HG03064 (cell line): ENCODE data around the gene NUMBL.
"Not testable (repeated sequence)": the region's sequence is repeated elsewhere in the genome, so short reads cannot be mapped to it uniquely, and the experiment has no call there.

Source experiments
- ATAC-seq: cut with Tn5 transposase; IDR thresholded peaks from one replicate; pipeline ENCODE4 v1.9.1; 2021; ENCODE audit warnings: low read depth; ENCODE audit not compliant: unreplicated experiment

Gene NUMBL

DNA sequence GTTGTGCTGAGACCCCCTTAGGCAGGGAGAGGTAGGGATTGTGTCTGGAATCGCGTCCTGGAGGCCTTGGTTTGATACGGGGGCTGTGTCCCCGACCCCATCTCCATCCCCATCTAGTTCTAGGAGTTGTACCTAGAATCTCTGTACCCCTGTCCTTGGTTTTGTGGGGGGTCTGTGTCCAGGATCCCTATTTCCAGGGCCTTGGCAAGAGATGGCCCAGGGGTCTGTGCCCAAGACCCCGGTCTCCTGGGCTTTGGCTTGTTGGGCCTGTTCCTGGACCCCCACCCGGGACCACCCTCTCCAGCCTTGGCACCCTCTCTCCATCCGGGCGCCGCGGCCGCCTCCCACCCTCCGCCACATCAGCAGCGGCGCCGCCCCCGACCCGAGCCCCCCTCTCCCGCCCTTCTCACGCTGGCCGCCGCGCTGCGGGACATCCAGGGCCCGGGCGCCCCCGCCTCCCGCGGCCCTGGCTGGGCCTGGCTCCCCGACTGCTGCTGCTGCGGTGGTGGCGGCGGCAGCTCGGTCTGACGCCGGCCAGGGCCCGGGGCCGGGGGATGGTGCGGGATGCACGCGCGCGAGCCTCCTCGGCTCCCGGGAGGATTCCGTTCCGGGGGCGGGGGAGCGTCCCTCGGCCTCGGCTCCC lies at the start of gene NUMBL:
Gene NUMBL, minus strand, starts transcription at position 602 of the 643 bp plus-strand sequence. Its CDS starts 168 bp downstream, at position 434.
- ATAC-seq = no peak

DNA sequence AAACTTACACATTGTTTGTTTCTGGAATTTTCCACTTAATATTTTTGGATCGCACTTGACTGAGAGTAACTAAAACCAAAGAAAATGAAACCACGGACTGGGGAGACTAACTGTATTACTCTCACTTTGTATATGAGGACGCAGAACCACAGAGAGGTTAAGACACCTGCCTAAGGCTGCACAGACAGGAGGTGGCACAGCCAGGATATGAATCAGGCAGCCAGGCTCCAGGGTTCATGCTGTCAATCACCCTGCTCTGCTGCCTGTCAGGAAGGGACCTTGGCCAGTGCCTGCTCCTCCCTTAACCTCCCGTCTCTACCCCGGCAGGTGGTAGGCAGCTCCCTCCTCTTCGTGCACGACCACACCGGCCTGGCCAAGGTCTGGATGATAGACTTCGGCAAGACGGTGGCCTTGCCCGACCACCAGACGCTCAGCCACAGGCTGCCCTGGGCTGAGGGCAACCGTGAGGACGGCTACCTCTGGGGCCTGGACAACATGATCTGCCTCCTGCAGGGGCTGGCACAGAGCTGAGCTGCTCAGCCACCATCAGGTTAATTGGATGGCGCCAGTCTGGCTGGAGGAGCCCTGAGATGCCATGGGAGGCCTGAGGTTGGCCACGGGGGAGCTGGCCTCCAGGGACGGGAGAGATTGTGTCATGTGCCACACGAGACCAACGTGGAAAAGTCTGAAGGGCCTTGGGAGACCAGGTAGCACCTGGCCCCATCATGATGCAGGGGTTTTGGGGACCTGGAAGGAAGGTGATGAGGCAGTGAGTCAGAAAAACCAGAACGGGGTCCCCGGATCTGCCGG lies 48.8 kb upstream of the NUMBL start:
- ATAC-seq = no peak

DNA sequence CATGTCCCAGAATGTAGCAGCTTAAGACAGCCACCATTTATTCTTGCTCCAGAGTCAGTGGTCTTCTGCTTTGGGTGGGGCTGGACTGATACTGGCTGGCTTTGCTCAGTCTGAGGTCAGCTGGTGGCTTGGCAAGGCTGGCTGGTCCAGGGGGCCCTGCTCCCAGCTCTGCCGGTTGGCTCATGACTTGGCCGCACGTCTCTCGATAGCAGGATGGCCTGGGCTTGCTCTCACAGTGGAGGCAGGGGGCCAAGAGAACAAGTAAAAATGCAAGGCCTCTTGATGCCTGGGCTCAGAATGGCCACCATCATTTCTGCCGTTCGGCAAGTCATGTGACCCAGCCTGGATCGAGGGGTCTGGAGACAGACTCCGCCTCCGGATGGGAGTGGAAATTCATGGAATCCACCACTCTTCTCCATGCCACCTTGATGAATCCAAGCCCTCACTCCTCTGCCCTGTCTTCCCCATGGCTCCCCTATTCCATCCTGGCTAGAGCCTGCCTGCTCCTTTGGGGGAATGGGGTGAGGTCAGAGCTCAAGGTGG lies 46.7 kb upstream of the NUMBL start:
- no peak for ATAC-seq

DNA sequence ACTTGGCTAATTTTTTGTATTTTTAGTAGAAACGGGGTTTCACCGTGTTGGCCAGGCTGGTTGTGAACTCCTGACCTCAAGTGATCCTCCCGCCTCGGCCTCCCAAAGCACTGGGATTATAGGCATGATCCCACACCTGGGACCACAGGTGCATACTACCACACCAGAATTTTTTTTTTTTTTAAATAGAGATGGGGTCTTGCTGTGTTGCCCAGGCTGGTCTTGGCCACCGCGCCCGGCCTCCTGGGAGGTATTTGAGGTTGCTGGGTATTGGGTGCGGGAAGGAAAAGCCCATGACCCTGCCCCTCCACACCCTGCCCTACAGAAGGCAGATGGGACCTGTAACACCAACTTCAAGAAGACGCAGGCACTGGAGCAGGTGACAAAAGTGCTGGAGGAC lies 46.2 kb upstream of the NUMBL start:
- ATAC-seq = no peak

DNA sequence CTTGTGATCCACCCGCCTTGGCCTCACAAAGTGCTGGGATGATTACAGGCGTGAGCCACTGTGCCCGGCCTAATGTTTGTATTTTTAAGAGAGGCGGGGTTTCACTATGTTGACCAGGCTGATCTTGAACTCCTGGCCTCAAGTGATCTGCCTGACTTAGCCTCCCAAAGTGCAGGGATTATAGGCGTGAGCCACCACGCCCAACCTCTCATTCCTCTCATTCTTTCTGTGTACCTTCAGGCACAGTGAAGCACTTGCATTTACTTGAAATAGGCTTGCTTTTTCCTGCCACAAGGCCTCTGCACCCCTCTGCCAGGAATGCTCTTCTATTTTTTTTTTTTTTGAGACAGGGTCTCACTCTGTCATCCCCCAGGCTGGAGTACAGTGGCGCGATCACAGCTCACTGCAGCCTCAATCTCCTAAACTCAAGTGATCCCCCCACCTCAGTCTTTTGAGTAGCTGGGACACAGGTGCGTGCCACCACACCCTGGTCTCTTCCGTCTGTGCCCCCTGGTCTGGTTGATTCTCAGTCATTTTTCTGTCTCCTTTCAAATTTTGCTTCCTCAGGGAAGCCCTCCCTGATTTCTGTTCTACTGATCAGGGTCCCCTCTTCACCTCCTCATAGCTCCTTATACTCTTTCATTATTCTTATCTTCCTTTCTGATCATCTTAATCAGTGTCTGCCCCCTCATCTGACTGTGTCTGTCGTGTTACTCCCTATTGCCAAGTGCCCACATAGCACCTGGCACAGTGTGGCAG lies 44.7 kb upstream of the NUMBL start:
- no peak for ATAC-seq

DNA sequence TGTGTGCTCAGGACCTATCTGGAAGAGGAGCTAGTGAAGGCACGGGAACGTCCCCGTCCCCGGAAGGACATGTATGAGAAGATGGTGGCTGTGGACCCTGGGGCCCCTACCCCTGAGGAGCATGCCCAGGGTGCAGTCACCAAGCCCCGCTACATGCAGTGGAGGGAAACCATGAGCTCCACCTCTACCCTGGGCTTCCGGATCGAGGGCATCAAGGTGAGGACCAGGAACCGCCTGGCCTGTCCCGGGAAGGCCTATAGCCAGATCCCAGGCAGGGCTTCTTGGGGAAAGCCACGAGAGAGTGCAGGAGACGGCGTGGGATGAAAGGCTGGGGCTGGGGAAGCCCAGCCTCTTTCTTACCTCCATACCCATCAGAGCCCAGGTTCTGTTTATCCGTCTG lies 42.7 kb upstream of the NUMBL start:
- ATAC-seq = no peak

DNA sequence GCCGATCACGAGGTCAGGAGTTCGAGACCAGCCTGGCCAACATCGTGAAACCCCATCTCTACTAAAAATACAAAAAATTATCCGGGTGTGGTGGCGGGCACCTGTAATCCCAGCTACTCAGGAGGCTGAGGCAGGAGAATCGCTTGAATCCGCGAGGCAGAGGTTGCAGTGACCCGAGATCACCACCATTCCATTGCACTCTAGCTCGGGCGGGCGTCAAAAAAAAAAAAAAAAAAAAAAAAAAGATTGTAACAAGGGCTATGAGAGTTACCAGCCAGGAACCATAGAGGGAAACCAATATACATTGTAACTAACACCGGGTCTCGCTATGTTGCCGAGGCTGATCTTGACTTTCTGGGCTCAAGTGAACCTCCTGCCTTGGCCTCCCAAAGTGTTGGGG lies 41.9 kb upstream of the NUMBL start:
- not testable (repeated sequence) for ATAC-seq

DNA sequence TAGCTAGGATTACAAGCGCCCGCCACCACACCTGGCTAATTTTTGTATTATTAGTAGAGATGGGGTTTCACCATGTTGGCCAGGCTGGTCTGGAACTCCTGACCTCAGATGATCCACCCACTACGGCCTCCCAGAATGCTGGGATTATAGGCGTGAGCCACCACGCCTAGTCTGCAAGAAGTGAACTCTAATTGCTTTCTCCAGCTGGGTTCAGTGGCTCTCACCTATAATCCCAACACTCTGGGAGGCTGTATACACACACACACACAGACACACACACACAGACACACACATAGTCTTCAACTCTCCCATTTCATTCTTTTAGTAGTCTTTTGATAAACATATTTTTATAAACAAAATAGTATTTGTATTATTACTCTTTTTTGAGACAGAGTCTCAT lies 39.6 kb upstream of the NUMBL start:
- not testable (repeated sequence) for ATAC-seq

DNA sequence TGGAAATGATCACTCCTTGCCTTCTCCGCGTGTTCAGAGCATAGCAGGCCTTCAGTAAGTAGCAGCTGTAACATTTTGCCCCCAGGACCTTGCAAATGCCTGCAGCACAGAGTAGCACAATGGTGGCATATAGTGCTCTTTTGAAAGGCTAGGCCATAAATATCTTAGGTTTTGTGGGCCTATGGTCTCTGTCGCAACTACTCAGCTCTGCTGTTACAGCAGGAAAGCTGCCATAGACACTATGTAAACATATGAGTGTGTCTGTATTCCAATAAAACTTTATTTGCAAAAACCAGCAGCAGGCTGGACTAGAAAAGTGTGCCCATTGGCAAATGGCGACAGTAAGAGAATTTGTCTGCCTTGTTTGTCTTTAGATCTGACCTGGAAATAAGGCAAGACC lies 35.8 kb upstream of the NUMBL start:
- ATAC-seq = no peak

DNA sequence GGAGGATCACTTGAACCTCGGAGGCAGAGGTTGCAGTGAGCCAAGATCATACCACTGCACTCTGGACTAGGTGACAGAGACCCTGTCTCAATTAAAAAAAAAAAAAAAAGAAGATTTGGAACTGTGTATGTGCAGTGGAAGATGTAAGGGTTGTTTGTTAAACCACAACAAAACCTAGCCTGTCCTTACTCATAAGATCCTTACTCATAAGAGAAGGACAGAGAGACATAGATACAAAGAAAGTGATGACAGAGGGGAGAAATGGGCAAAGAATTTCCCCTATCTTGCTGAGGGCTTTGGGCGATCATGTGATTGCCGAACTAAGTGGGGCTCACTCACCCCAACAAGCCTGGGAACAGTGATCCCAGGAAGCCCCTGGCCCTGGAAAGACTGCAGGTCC lies 34.4 kb upstream of the NUMBL start:
- ATAC-seq = no peak

DNA sequence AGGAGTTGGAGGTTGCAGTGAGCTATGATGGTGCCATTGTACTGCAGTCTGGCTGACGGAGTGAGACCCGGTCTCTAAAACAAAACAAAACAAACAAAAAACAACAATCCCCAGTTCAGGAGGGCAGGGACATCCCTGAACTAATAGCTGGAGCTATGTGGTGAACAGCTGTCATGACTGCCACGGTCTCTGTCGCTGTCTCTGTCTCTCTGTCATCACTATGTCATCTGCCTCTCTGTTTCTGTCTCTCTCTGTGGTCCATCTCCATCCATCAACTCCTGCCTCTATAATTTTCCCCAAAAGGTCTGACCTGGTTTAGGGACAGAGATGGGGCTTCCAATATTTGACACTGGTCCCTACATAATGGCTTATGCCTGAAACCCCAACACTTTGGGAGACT lies 33.9 kb upstream of the NUMBL start:
- no peak for ATAC-seq

DNA sequence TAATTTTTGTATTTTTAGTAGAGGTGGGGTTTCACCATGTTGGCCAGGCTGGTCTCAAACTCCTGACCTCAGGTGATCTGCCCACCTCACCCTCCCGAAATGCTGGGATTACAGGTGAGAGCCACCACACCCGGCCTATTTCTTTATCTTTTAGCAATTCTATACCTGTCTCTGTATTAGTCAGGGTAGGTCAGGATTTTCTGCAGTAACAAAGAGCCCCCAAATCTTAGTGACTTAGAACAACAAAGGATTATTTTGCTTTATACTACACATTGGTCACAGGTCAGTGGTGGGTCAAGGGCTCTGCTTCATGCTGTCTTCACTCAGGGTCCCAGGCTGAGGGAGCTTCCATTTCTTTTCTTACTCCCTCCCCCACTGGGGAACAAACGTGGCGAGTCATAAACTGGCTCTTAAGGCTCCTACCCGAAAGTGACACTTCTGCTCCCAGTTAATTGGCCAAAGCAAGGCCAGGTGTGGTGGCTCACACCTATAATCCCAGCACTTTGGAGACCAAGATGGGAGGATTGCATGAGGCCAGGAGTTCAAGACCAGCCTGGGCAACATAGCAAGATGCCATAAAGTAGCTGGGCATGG lies 33.3 kb upstream of the NUMBL start:
- ATAC-seq = no peak

DNA sequence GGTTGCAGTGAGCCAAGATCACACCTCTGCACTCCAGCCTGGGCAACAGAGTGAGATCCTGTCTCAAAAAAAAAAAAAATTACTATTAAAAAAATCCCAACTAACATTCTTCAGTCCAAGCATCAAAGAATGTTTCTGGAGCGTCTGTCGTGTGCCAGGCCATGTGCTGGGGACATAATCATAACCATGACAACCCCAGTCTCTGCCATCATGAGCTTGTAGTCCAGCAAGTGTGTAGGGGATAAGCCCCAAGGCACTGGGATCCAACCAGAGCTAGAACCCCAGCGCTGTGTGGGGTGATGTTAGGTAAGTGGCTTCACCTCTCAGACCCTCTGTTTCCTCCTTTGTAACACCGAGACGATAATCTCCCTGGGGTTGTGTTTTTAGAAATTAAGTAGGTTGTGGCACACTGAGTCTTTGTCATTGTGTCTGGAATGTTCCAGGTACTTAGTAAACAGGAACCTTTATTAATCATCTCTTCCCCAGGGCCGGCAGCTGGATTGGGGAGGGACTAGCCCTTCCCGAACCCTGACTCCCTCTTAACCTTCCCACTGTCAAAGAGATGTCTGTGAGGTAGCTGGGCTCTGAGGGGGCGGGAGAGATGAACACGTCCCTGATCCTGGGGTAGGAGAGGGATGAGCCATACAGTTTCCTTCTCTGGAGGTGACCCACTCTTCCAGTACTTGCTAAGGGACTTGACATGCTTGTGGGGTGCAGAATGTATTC lies 31.6 kb upstream of the NUMBL start:
- ATAC-seq = no peak

DNA sequence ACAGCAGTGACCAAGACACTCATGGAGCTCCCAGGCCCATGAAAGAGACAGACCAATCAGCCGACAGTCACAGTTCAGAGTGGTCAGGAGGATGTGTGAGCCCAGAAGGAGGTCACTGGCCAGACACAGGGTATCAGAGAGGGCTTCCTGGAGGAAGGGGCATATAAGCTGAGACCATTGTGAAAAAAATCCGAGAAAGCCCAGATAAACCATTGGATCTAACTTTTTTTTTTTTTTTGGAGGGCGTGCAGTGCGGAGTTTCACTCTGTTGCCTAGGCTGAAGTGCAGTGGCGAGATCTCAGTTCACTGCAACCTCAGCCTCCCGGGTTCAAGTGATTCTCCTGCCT lies 30.7 kb upstream of the NUMBL start:
- no peak for ATAC-seq

DNA sequence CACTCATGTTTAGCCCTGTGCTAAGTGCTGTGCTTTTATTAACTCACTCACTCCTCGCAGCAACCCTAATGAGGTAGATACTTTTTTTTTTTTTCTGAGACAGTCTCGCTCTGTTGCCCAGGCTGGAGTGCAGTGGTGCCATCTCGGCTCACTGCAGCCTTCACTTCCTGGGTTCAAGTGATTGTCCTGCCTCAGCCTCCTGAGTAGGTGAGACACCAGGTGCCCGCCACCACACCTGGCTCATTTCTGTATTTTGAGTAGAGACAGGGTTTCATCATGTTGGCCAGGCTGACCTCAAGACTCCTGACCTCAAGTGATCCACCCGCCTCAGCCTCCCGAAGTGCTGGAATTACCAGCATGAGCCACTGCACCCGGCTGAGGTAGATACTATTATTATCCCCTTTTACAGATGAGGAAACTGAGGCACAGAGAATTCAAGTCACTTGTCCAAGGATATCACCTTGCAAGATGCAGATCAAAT lies 29.0 kb upstream of the NUMBL start:
- no peak for ATAC-seq

DNA sequence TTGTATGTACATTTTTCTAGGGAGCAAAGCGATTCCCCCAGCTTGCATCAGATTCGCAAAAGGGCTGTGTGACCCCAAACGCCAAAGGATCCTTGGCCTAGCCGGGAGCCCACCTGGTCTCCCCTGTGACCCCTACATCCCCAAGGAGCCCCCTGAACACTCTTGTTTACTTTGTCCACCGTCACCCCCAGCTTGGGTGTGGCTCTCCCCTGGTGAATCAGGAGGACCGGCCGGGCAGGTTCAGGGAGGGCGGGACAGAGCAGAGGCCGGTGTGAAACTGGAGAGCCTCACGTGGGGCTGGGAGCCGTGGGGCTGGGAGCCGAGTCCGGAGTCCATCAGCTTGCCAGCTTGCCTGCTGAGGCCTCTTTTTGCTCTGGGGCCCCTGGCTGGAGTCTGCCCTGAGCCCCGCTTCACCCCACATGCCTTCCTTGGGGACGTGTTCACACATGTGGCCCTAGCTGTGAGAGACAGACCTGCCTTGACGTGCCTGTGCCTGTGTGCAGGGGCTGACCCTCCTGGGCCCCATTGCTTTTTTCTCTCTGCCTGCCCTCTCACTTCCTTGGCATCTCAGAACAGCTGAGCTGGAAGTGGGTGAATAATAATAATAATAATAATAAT lies 28.4 kb upstream of the NUMBL start:
- no peak for ATAC-seq

DNA sequence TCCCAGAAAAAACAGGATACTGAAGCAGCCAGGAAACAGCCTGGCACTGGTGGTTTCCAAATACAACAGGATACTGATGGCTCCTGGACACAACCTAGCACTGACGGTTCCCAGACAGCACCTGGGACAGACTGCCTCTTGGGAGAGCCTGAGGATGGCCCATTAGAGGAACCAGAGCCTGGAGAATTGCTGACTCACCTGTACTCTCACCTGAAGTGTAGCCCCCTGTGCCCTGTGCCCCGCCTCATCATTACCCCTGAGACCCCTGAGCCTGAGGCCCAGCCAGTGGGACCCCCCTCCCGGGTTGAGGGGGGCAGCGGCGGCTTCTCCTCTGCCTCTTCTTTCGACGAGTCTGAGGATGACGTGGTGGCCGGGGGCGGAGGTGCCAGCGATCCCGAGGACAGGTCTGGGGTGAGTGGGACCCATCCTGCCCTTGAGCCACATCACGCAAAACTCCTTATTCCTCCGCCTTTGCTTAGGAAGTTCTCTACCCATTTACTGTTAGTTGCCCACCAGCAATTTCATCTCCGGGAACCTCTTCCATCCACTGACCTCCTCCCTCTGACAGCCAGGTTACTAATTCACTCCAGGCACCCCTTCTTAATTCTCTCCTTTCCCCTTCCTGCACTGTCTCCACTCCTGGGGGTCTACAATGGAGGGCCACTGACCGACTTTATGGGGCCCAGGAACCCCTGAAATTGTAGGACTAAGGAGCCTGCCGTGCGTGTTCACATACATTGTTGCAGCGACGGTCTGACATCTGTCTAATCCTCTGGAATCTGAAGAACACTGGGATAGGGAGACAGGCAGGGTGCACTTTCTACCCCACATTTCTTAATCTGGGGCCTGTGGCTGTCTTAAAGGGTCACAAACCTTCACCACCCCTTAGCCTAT lies 27.7 kb upstream of the NUMBL start:
- no peak for ATAC-seq

DNA sequence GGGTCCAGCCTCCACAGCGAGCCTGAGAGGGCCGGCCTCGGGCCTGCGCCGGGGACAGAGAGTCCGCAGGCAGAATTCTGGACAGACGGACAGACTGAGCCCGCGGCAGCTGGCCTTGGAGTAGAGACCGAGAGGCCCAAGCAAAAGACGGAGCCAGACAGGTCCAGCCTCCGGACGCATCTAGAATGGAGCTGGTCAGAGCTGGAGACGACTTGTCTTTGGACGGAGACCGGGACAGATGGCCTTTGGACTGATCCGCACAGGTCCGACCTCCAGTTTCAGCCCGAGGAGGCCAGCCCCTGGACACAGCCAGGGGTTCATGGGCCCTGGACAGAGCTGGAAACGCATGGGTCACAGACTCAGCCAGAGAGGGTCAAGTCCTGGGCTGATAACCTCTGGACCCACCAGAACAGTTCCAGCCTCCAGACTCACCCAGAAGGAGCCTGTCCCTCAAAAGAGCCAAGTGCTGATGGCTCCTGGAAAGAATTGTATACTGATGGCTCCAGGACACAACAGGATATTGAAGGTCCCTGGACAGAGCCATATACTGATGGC lies 27.0 kb upstream of the NUMBL start:
- ATAC-seq = no peak
